Fibroblast of lung (primary cell): Measurements from ENCODE around the gene SH2D4B.

Source experiments
- CTCF ChIP-seq, 2 donors: IDR thresholded peaks in 1 of 2; conservative IDR thresholded peaks in 1 of 2; 1 replicate in 1 of 2; 2 replicates in 1 of 2; pipeline ENCODE4 v1.5.1; 2011 to 2012; ENCODE audit warnings: low read length in 2 of 2, control low read depth in 1 of 2, inconsistent platforms in 1 of 2, low read depth in 1 of 2, mild to moderate bottlenecking in 1 of 2
- EZH2 ChIP-seq: IDR thresholded peaks from 2 replicates; pipeline ENCODE4 v1.5.1; 2012; ENCODE audit warnings: low read length, control low read depth, mild to moderate bottlenecking; ENCODE audit errors: missing control alignments

- TF ChIP-seq CTCF (conservative IDR thresholded peaks at IDR 0.05 in 1 of 2, IDR thresholded peaks at IDR 0.05 in 1 of 2; ENCODE audit: low read depth in 1 of 2, low read length in 2 of 2), result no peak
- no peak for TF ChIP-seq EZH2
Observed at GRCh38 chr10:80561950-80562349, 24.2 kb downstream of the SH2D4B start.
